Neural cell (in vitro differentiated cells): Measurements from ENCODE around the gene ABO. TPM values are rescaled to one million over a fixed set of nuclear protein-coding genes. Genes with fewer than 3 reads are reported as not detected.

ENCODE experiments used
- H2AFZ ChIP-seq: fragments of 200-600, 300-800 bp; sonication (generic), shearing (Covaris generic); 2 replicates; pipeline ENCODE4 v1.6.0; 2014; ENCODE audit warnings: low read depth, mild to moderate bottlenecking, antibody characterized with exemption, low read length, moderate library complexity
- H3F3A ChIP-seq: fragments of 200-600 bp; shearing (Covaris generic); 2 replicates; pipeline ENCODE4 v1.6.1; 2016; ENCODE audit warnings: mild to moderate bottlenecking, moderate library complexity, mixed read lengths, antibody characterized with exemption, low read length; ENCODE audit not compliant: insufficient read depth, poor library complexity, severe bottlenecking
- H3K27ac ChIP-seq: fragments of 200-600, 300-800 bp; sonication (generic), shearing (Covaris generic); 2 replicates; pipeline ENCODE4 v1.5.1; 2014; ENCODE audit warnings: mild to moderate bottlenecking, low read length, moderate library complexity
- H3K27me3 ChIP-seq: fragments of 300-800, 200-600 bp; sonication (generic), shearing (Covaris generic); 2 replicates; pipeline ENCODE4 v1.6.0; 2014; ENCODE audit warnings: mild to moderate bottlenecking, low read depth, low read length, moderate library complexity; ENCODE audit not compliant: insufficient read depth
- H3K36me3 ChIP-seq: fragments of 300-800, 200-600 bp; sonication (generic), shearing (Covaris generic); 2 replicates; pipeline ENCODE4 v1.5.1; 2014; ENCODE audit warnings: mild to moderate bottlenecking, antibody characterized with exemption, low read length, moderate library complexity; ENCODE audit not compliant: insufficient read depth
- H3K4me2 ChIP-seq: fragments of 300-800, 200-600 bp; sonication (generic), shearing (Covaris generic); 2 replicates; pipeline ENCODE4 v1.6.0; 2014; ENCODE audit warnings: mild to moderate bottlenecking, low read length
- H3K4me3 ChIP-seq: fragments of 300-800, 200-600 bp; sonication (generic), shearing (Covaris generic); 2 replicates; pipeline ENCODE4 v1.5.1; 2014; ENCODE audit warnings: mild to moderate bottlenecking, low read length, moderate library complexity
- H3K79me2 ChIP-seq: fragments of 200-600 bp; shearing (Covaris generic); replicated peaks from 2 replicates; pipeline ENCODE4 v1.6.0; 2014; ENCODE audit warnings: mild to moderate bottlenecking, low read length, moderate library complexity; ENCODE audit not compliant: insufficient read depth
- H3K9ac ChIP-seq: fragments of 300-800, 200-600 bp; sonication (generic), shearing (Covaris generic); 2 replicates; pipeline ENCODE4 v1.6.1; 2016; ENCODE audit warnings: mild to moderate bottlenecking, low read length, mixed read lengths
- H3K9me2 ChIP-seq: fragments of 200-600 bp; shearing (Covaris generic); 2 replicates; pipeline ENCODE4 v1.6.1; 2016; ENCODE audit warnings: mild to moderate bottlenecking, low read length, mixed read lengths; ENCODE audit not compliant: insufficient read depth
- H3K9me3 ChIP-seq: fragments of 200-600, 300-800 bp; sonication (generic), shearing (Covaris generic); 2 replicates; pipeline ENCODE4 v1.6.1; 2016; ENCODE audit warnings: mild to moderate bottlenecking, mixed run types, low read length, moderate library complexity, mixed read lengths
- H4K20me1 ChIP-seq: fragments of 200-600 bp; shearing (Covaris generic); 2 replicates; pipeline ENCODE4 v1.6.1; 2016; ENCODE audit warnings: mild to moderate bottlenecking, mixed run types; ENCODE audit not compliant: insufficient read depth
- EP300 ChIP-seq: fragments of 450-650 bp; conservative IDR thresholded peaks from 2 replicates; pipeline ENCODE4 v1.6.1; 2014; ENCODE audit warnings: antibody characterized with exemption, mild to moderate bottlenecking, moderate library complexity; ENCODE audit not compliant: poor library complexity, severe bottlenecking
- EZH2 ChIP-seq: fragments of 200-600, 300-800 bp; shearing (Covaris generic), sonication (generic); IDR thresholded peaks from 2 replicates; pipeline ENCODE4 v1.6.1; 2014; ENCODE audit warnings: antibody characterized with exemption, low read length, borderline replicate concordance, mild to moderate bottlenecking; ENCODE audit not compliant: insufficient read depth, poor library complexity, severe bottlenecking
- MXI1 ChIP-seq: fragments of 450-650 bp; conservative IDR thresholded peaks from 2 replicates; pipeline ENCODE4 v1.6.1; 2014; ENCODE audit warnings: antibody characterized with exemption, mild to moderate bottlenecking; ENCODE audit not compliant: poor library complexity, severe bottlenecking
- POLR2AphosphoS5 ChIP-seq: IDR thresholded peaks from 2 replicates; pipeline ENCODE4 v1.6.1; 2012
- RAD21 ChIP-seq: fragments of 450-650 bp; conservative IDR thresholded peaks from 2 replicates; pipeline ENCODE4 v1.6.1; 2014; ENCODE audit warnings: antibody characterized with exemption, mild to moderate bottlenecking, moderate library complexity
- SMC3 ChIP-seq: fragments of 450-650 bp; conservative IDR thresholded peaks from 2 replicates; pipeline ENCODE4 v1.6.1; 2014; ENCODE audit warnings: antibody characterized with exemption, mild to moderate bottlenecking, moderate library complexity; ENCODE audit not compliant: poor library complexity
- TAF1 ChIP-seq: IDR thresholded peaks from 2 replicates; pipeline ENCODE4 v1.6.1; 2012; ENCODE audit warnings: low read depth
- polyA plus RNA-seq: library from polyadenylated mRNA; depleted of rRNA; stranded (reverse); fragments of >200 nt; gene quantifications from 2 replicates; pipeline ENCODE4 v1.2.3, GENCODE V29; 2014
- TF ChIP-seq, protein P1 (sequence below): IDR thresholded peaks from 2 replicates; pipeline ENCODE4 v1.6.1; 2012; ENCODE audit warnings: borderline replicate concordance
- TF ChIP-seq, protein P2 (sequence below): fragments of 450-650 bp; IDR thresholded peaks from 2 replicates; pipeline ENCODE4 v1.5.1; 2014; ENCODE audit warnings: antibody characterized with exemption, mild to moderate bottlenecking, moderate library complexity; ENCODE audit not compliant: poor library complexity, severe bottlenecking

Gene ABO
- polyA plus RNA-seq, 1 donor from 2014 or later = not detected

DNA sequence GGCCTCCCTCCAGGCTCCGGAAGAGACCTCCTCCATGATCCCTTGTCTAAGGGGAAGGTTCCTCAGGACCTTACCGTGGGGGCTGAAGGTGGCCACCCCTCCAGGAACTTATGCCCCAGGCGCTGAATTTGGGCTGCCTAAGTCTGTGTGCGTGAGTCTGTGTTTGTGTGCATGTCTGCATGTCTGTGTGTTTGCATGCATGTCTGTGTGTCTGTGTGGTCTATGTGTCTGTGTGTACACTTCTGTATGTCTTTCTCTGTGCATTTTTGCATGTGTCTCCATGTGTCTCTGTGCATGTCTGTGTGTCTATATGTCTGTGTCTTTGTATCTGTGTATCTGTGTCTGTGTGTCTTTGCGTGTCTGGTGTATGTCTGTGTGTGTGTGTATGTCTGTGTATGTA, 20.5 kb downstream of the ABO start:
- H3K9ac ChIP-seq = no peak overlapping the region
- H3K27me3 ChIP-seq = no peaks in the 10 kb centered on the region
- no peak overlapping the region for H3K4me3 ChIP-seq
- H3K36me3 ChIP-seq = no peaks in the 10 kb centered on the region
- no peaks in the 10 kb centered on the region for H3K9me2 ChIP-seq
- H3K27ac ChIP-seq = no peak overlapping the region
- H4K20me1 ChIP-seq = no peaks in the 10 kb centered on the region
- no peaks in the 10 kb centered on the region for H3F3A ChIP-seq
- peaks cover 4% of the 10 kb centered on the region for H3K9me3 ChIP-seq
- TF ChIP-seq, protein P1, sequence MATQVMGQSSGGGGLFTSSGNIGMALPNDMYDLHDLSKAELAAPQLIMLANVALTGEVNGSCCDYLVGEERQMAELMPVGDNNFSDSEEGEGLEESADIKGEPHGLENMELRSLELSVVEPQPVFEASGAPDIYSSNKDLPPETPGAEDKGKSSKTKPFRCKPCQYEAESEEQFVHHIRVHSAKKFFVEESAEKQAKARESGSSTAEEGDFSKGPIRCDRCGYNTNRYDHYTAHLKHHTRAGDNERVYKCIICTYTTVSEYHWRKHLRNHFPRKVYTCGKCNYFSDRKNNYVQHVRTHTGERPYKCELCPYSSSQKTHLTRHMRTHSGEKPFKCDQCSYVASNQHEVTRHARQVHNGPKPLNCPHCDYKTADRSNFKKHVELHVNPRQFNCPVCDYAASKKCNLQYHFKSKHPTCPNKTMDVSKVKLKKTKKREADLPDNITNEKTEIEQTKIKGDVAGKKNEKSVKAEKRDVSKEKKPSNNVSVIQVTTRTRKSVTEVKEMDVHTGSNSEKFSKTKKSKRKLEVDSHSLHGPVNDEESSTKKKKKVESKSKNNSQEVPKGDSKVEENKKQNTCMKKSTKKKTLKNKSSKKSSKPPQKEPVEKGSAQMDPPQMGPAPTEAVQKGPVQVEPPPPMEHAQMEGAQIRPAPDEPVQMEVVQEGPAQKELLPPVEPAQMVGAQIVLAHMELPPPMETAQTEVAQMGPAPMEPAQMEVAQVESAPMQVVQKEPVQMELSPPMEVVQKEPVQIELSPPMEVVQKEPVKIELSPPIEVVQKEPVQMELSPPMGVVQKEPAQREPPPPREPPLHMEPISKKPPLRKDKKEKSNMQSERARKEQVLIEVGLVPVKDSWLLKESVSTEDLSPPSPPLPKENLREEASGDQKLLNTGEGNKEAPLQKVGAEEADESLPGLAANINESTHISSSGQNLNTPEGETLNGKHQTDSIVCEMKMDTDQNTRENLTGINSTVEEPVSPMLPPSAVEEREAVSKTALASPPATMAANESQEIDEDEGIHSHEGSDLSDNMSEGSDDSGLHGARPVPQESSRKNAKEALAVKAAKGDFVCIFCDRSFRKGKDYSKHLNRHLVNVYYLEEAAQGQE = no peak
- no peak for TF ChIP-seq POLR2AphosphoS5
- TF ChIP-seq TAF1 = no peak
- no peak for TF ChIP-seq EZH2
- TF ChIP-seq SMC3 = no peak
- no peak for TF ChIP-seq MXI1
- no peak for TF ChIP-seq EP300
- no peak for TF ChIP-seq RAD21
- TF ChIP-seq, protein P2, sequence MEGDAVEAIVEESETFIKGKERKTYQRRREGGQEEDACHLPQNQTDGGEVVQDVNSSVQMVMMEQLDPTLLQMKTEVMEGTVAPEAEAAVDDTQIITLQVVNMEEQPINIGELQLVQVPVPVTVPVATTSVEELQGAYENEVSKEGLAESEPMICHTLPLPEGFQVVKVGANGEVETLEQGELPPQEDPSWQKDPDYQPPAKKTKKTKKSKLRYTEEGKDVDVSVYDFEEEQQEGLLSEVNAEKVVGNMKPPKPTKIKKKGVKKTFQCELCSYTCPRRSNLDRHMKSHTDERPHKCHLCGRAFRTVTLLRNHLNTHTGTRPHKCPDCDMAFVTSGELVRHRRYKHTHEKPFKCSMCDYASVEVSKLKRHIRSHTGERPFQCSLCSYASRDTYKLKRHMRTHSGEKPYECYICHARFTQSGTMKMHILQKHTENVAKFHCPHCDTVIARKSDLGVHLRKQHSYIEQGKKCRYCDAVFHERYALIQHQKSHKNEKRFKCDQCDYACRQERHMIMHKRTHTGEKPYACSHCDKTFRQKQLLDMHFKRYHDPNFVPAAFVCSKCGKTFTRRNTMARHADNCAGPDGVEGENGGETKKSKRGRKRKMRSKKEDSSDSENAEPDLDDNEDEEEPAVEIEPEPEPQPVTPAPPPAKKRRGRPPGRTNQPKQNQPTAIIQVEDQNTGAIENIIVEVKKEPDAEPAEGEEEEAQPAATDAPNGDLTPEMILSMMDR = no peak
- H3K4me2 ChIP-seq = no peak overlapping the region
- H2AFZ ChIP-seq = no peak overlapping the region
- H3K79me2 ChIP-seq = no peaks in the 10 kb centered on the region

DNA sequence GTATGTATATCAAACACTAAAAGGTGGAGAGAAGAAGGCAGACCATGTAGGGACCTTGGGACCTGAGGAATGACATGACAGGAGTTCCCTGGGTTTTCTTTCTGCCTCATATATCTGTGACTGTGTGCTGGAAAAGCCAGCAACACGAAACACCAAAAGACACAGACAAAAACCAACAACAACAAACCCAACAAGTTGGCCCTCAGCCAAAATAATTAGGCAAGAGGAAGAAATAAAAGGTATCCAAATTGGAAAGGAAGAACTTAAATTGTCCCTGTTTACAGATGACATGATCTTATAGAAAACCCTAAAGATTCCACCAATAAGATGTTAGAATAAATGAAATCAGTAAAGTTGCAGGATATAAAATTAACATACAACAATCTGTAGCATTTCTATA, 21.7 kb downstream of the ABO start:
- no peaks in the 10 kb centered on the region for H3K79me2 ChIP-seq
- H3K9ac ChIP-seq = no peak overlapping the region
- H3F3A ChIP-seq = no peaks in the 10 kb centered on the region
- no peaks in the 10 kb centered on the region for H3K27me3 ChIP-seq
- H3K9me2 ChIP-seq = no peaks in the 10 kb centered on the region
- H3K4me2 ChIP-seq = no peak overlapping the region
- H3K36me3 ChIP-seq = no peaks in the 10 kb centered on the region
- TF ChIP-seq SMC3 = no peak
- TF ChIP-seq, protein P2 = no peak
- no peak for TF ChIP-seq EP300
- TF ChIP-seq, protein P1 = no peak
- TF ChIP-seq TAF1 = no peak
- TF ChIP-seq MXI1 = no peak
- H3K4me3 ChIP-seq = no peak overlapping the region
- no peaks in the 10 kb centered on the region for H4K20me1 ChIP-seq
- no peak overlapping the region for H3K27ac ChIP-seq
- H2AFZ ChIP-seq = no peak overlapping the region
- peaks cover 4% of the 10 kb centered on the region for H3K9me3 ChIP-seq
